ENCODE measurements around the gene COX4I1.

DNA sequence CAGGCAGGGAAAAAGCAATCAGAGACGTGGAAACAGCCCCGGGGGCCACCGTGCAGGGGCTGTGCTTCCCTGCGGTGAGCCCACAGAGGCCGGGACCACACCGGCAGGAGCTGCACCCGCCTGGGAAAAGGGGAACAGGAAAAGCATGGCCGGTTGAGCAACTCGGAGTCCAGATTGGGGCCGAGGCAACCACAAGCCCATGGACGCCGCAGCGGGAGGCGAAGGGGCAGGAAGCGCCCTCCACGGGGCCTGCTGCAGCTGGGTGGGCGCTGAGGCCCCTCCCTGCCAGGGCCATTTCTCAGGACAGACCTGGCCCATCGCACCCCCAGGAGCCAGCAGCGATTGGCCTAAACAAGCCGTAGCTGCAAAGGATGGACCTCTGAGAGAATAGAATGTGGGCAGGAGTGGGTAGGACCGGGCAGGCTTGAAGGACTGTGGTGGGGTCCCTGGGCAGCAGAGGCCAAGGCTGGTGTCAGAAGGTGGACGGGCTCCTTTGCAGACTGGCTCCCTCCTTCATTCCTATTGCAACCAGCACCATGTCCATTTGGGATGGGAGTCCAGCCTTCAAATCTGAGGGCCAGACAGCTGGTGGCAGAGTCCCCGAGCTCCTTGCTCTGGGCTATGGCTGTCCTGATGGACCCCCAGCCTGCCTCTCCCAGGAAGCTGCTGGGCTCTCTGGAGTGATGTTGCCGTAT lies 30.4 kb downstream of the COX4I1 start:
- TF ChIP-seq, protein P1, sequence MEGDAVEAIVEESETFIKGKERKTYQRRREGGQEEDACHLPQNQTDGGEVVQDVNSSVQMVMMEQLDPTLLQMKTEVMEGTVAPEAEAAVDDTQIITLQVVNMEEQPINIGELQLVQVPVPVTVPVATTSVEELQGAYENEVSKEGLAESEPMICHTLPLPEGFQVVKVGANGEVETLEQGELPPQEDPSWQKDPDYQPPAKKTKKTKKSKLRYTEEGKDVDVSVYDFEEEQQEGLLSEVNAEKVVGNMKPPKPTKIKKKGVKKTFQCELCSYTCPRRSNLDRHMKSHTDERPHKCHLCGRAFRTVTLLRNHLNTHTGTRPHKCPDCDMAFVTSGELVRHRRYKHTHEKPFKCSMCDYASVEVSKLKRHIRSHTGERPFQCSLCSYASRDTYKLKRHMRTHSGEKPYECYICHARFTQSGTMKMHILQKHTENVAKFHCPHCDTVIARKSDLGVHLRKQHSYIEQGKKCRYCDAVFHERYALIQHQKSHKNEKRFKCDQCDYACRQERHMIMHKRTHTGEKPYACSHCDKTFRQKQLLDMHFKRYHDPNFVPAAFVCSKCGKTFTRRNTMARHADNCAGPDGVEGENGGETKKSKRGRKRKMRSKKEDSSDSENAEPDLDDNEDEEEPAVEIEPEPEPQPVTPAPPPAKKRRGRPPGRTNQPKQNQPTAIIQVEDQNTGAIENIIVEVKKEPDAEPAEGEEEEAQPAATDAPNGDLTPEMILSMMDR (IDR thresholded peaks at IDR 0.05) = no peak
- TF ChIP-seq POLR2A (IDR thresholded peaks at IDR 0.05) (no peak), POLR2AphosphoS5 (IDR thresholded peaks at IDR 0.05; ENCODE audit: insufficient read depth in 1 of 2, low read depth in 1 of 2) (no peak)
